ENCODE measurements around the gene ZNHIT2. TPM values are rescaled to one million over a fixed set of nuclear protein-coding genes. Genes with fewer than 3 reads are reported as not detected.
"Not testable (repeated sequence)": the region's sequence is repeated elsewhere in the genome, so short reads cannot be mapped to it uniquely, and the experiment has no call there.

The ZNHIT2 gene
- total RNA-seq (2014; rRNA removed; shearing (Covaris generic)): 104 and 115 TPM in 2 replicates

- DNase-seq (ENCODE audit: low spot score): peak; percentile 100
Observed at GRCh38 chr11:65117206-65118096, at the start of gene ZNHIT2. TSS of gene ZNHIT2 (minus strand) at chr11:65117701. CDS start at chr11:65117653, 48 bp downstream.

- no peak for DNase-seq (ENCODE audit: low spot score)
Observed at GRCh38 chr11:65166893-65167292, 49.4 kb upstream of the ZNHIT2 start.

GRCh38 chr11:65165410-65166317 lies 48.2 kb upstream of the ZNHIT2 start:
- DNase-seq (ENCODE audit: low spot score): peak; percentile 64

- DNase-seq (ENCODE audit: low spot score): no peak
Observed at GRCh38 chr11:65163684-65164083, 46.2 kb upstream of the ZNHIT2 start.

GRCh38 chr11:65160643-65161042 lies 43.1 kb upstream of the ZNHIT2 start:
- no peak for DNase-seq (ENCODE audit: low spot score)

- no peak for DNase-seq (ENCODE audit: low spot score)
Observed at GRCh38 chr11:65159012-65159411, 41.5 kb upstream of the ZNHIT2 start.

GRCh38 chr11:65157336-65157735 lies 39.8 kb upstream of the ZNHIT2 start:
- no peak for DNase-seq (ENCODE audit: low spot score)

- no peak for DNase-seq (ENCODE audit: low spot score)
Observed at GRCh38 chr11:65156926-65157325, 39.4 kb upstream of the ZNHIT2 start.

GRCh38 chr11:65156256-65156655 lies 38.8 kb upstream of the ZNHIT2 start:
- DNase-seq (ENCODE audit: low spot score): no peak

GRCh38 chr11:65152122-65152521 lies 34.6 kb upstream of the ZNHIT2 start:
- DNase-seq (ENCODE audit: low spot score): no peak

GRCh38 chr11:65151331-65151899 lies 33.9 kb upstream of the ZNHIT2 start:
- DNase-seq (ENCODE audit: low spot score): no peak

GRCh38 chr11:65150509-65151299 lies 33.2 kb upstream of the ZNHIT2 start:
- DNase-seq (ENCODE audit: low spot score): peak; percentile 100

- not testable (repeated sequence) for DNase-seq (ENCODE audit: low spot score)
Observed at GRCh38 chr11:65150131-65150508, 32.6 kb upstream of the ZNHIT2 start.

- DNase-seq (ENCODE audit: low spot score): no peak
Observed at GRCh38 chr11:65148657-65149056, 31.2 kb upstream of the ZNHIT2 start.

- no peak for DNase-seq (ENCODE audit: low spot score)
Observed at GRCh38 chr11:65147352-65148075, 30.0 kb upstream of the ZNHIT2 start.

GRCh38 chr11:65141896-65142494 lies 24.5 kb upstream of the ZNHIT2 start:
- DNase-seq (ENCODE audit: low spot score): no peak

- DNase-seq (ENCODE audit: low spot score): no peak
Observed at GRCh38 chr11:65136515-65137096, 19.1 kb upstream of the ZNHIT2 start.

- no peak for DNase-seq (ENCODE audit: low spot score)
Observed at GRCh38 chr11:65135633-65136145, 18.2 kb upstream of the ZNHIT2 start.

GRCh38 chr11:65134952-65135632 lies 17.6 kb upstream of the ZNHIT2 start:
- peak; percentile 99 for DNase-seq (ENCODE audit: low spot score)

Data from HT-29 (cell line).